ENCODE results near the gene CSNK2B. TPM values are rescaled to one million over a fixed set of nuclear protein-coding genes. Genes with fewer than 3 reads are reported as not detected.

CSNK2B gene
- total RNA-seq, 4 donors from 2014 or later = 132 to 188 (median 153) TPM

GRCh38 chr6:31700740-31701401, 35.0 kb downstream of the CSNK2B start:
- peaks cover 23 to 51% (median 35%) of the 10 kb centered on the region in 4 donors for H3K36me3 ChIP-seq
- no peaks in the 10 kb centered on the region for H3K27me3 ChIP-seq
- TF ChIP-seq POLR2AphosphoS5 (IDR thresholded peaks at IDR 0.05) = no peak
- TF ChIP-seq CTCF (IDR thresholded peaks at IDR 0.05) = no peak
- no peak for TF ChIP-seq EP300 (IDR thresholded peaks at IDR 0.05)
- no peak for TF ChIP-seq POLR2A (IDR thresholded peaks at IDR 0.05; ENCODE audit: low read depth)
- no peaks in the 10 kb centered on the region for H3K9me3 ChIP-seq
- H3K27ac ChIP-seq (replicated peaks in 1 of 4) = peak overlapping the region in 2 of 4 donors; percentile 19 to 90
- WGBS = 91% methylated on average over 5 of the region's 5 CpGs
- no peak for DNase-seq (ENCODE audit: extremely low spot score)
- peaks cover 21 to 49% (median 32%) of the 10 kb centered on the region in 4 donors for H3K4me1 ChIP-seq
- intact Hi-C loops (cut with DNase I) = no loop called here
- peak overlapping the region in 1 of 4 donors; percentile 81 for H3K4me3 ChIP-seq

DNA sequence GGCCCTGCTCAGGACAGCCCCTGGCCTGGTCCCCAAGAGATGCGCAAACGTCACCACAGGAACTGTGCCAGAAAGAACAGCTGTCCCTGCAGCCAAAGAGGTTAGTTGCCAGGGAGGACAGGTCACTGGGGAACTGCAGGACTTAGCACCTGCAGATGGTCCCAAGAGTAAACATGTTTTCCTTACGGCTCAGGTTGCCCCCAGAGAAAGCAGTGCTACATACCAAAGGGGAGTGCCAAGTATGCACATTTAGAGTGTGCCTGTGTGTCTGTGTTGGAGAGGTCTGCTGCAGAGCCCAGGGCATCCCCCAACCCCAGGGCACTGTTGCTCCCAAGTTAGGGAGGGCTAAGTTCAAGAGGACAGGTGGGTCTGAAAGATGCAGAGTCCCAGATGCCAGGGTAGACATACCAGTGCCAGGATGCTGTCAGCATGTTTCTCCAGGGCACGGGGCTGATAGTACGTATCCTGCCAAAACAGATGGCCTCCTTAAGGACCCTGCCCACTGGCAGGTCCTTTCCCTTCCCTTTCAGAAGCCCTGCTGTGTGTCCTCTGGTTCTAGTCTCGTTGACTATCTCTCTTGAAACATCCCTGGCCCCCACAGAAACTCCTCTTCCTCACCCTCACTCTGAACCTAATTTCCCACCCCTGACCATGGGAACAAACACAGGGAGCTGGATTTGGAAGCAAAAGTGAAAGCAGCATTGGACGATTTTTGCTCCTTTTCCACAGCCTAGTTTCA, 36.0 kb downstream of the CSNK2B start:
- DNase-seq (ENCODE audit: extremely low spot score) = no peak
- intact Hi-C loops (cut with DNase I) = no loop called here
- Histone ChIP-seq H3K36me3 (peaks cover 13 to 41% (median 25%) of the 10 kb centered on the region in 4 donors), H3K4me1 (peaks cover 21 to 49% (median 32%) of the 10 kb centered on the region in 4 donors), H3K27me3 (no peaks in the 10 kb centered on the region), H3K9me3 (no peaks in the 10 kb centered on the region), H3K4me3 (peak overlapping the region; percentile 64 to 86 (median 80)), H3K27ac (replicated peaks in 1 of 4) (peak overlapping the region; percentile 90 to 99 (median 97))
- 13% methylated on average over 7 of the region's 7 CpGs for WGBS
- TF ChIP-seq POLR2A (IDR thresholded peaks at IDR 0.05; ENCODE audit: low read depth) = no peak
- TF ChIP-seq EP300 (IDR thresholded peaks at IDR 0.05) = no peak
- no peak for TF ChIP-seq POLR2AphosphoS5 (IDR thresholded peaks at IDR 0.05)
- no peak for TF ChIP-seq CTCF (IDR thresholded peaks at IDR 0.05)

DNA sequence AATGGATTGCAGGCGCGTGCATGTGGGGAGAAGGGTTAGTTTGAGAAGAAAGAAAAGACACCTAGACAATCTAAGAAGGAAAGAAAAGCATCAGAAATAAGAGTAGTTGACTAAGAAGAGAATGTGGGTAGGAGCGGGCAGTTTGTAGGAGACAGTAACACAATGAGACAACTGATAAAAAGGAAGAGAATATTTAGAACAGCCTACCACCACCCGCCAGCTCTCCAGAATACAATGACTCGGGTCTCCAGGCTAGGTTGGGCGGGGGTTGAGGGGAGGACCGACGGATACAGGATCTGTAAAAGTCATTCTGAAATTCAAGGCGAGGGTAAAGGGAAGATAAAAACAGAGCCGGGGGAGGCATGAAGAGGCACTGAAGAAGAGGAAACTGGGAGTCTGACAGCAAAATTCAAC, 36.5 kb downstream of the CSNK2B start:
- Histone ChIP-seq H3K36me3 (peaks cover 12 to 36% (median 22%) of the 10 kb centered on the region in 4 donors), H3K27me3 (no peaks in the 10 kb centered on the region), H3K9me3 (no peaks in the 10 kb centered on the region), H3K27ac (replicated peaks in 1 of 4) (peak overlapping the region; percentile 90 to 99 (median 97)), H3K4me3 (peak overlapping the region; percentile 64 to 86 (median 80)), H3K4me1 (peaks cover 21 to 45% (median 32%) of the 10 kb centered on the region in 4 donors)
- intact Hi-C loops (cut with DNase I) = no loop called here
- under 1% methylated on average over 10 of the region's 10 CpGs for whole genome bisulfite sequencing
- no peak for DNase-seq (ENCODE audit: extremely low spot score)
- TF ChIP-seq POLR2A (IDR thresholded peaks at IDR 0.05; ENCODE audit: low read depth) (no peak), CTCF (IDR thresholded peaks at IDR 0.05) (no peak), EP300 (IDR thresholded peaks at IDR 0.05) (no peak), POLR2AphosphoS5 (IDR thresholded peaks at IDR 0.05) (no peak)

- Histone ChIP-seq H3K9me3 (no peaks in the 10 kb centered on the region), H3K27ac (replicated peaks in 1 of 4) (peak within 1 kb of the TSS; percentile 90 to 99 (median 97)), H3K36me3 (peaks cover 12 to 29% (median 19%) of the 10 kb centered on the region in 4 donors), H3K4me1 (peaks cover 21 to 41% (median 32%) of the 10 kb centered on the region in 4 donors), H3K27me3 (no peaks in the 10 kb centered on the region), H3K4me3 (peak within 1 kb of the TSS; percentile 64 to 86 (median 80))
- WGBS = 2% methylated on average over 46 of the region's 54 CpGs
- TF ChIP-seq CTCF (IDR thresholded peaks at IDR 0.05) (peak in 1 of 3 experiments; percentile 20), POLR2A (IDR thresholded peaks at IDR 0.05; ENCODE audit: low read depth) (peak; percentile 99), EP300 (IDR thresholded peaks at IDR 0.05) (no peak), POLR2AphosphoS5 (IDR thresholded peaks at IDR 0.05) (peak; percentile 99 to 100)
- intact Hi-C loops (cut with DNase I) = no loop called here
- peak; percentile 100 for DNase-seq (ENCODE audit: extremely low spot score)
Measured at GRCh38 chr6:31702819-31703716, 37.2 kb downstream of the CSNK2B start, which contains the start of gene ABHD16A. Gene ABHD16A, minus strand, starts transcription at chr6:31703324. Its CDS starts 43 bp downstream, at chr6:31703281.
